ENCODE data around the gene MRPL36.

MRPL36 gene

DNA sequence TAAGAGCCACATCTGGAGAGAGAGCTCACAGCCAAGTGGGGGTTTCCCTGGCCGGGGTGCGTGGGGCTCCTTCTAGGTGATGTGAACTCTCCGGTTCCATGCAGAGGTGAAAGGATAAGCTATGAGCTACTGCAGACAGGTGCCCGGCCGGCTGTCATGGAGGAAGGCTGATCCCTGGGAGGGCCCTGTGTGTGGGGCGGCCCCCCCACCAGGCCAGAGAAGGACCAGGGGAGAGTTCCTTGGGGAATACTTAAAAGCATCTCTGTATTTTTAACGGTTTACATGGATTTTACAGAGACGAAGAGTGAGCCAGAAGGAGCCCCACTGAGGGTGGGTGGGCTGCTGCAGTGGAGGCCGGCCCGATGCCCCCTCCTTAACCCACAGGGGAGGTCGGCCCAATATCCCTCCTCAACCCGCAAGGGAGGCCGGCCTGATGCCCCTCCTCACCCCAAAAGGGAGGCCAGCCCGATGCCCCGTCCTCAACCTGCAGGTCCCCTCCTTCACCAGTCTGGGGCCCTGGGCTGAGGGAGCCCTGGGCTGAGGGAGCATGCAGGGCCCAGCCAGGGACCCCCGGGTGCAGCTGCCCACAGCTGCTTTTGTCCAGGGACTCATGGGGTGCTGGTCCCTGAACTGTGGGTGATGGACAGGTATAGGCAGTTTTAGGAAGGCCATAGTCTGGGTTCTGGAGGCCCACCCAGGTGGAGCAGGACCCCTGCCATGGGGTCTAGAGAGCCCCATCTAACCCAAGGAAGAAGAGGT lies 31.9 kb downstream of the MRPL36 start:
- TF ChIP-seq, protein P1, sequence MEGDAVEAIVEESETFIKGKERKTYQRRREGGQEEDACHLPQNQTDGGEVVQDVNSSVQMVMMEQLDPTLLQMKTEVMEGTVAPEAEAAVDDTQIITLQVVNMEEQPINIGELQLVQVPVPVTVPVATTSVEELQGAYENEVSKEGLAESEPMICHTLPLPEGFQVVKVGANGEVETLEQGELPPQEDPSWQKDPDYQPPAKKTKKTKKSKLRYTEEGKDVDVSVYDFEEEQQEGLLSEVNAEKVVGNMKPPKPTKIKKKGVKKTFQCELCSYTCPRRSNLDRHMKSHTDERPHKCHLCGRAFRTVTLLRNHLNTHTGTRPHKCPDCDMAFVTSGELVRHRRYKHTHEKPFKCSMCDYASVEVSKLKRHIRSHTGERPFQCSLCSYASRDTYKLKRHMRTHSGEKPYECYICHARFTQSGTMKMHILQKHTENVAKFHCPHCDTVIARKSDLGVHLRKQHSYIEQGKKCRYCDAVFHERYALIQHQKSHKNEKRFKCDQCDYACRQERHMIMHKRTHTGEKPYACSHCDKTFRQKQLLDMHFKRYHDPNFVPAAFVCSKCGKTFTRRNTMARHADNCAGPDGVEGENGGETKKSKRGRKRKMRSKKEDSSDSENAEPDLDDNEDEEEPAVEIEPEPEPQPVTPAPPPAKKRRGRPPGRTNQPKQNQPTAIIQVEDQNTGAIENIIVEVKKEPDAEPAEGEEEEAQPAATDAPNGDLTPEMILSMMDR (IDR thresholded peaks at IDR 0.05; ENCODE audit: low read depth, low read length) = no peak
- no peaks in the 10 kb centered on the region for H3K9me3 ChIP-seq
- DNase-seq = no peak
- no peak overlapping the region for H3K4me3 ChIP-seq (ENCODE audit: low read depth, low read length)
- no peaks in the 10 kb centered on the region for H3K4me1 ChIP-seq
- no peaks in the 10 kb centered on the region for H3K36me3 ChIP-seq
- H3K27me3 ChIP-seq = peaks cover 25% of the 10 kb centered on the region

- no peak for DNase-seq
- peaks cover 40% of the 10 kb centered on the region for H3K27me3 ChIP-seq
- no peaks in the 10 kb centered on the region for H3K4me1 ChIP-seq
- TF ChIP-seq, protein P1 (IDR thresholded peaks at IDR 0.05; ENCODE audit: low read depth, low read length) = no peak
- no peaks in the 10 kb centered on the region for H3K36me3 ChIP-seq
- H3K4me3 ChIP-seq (ENCODE audit: low read depth, low read length) = no peak overlapping the region
- no peaks in the 10 kb centered on the region for H3K9me3 ChIP-seq
Measured at GRCh38 chr5:1765880-1766235, 33.8 kb downstream of the MRPL36 start.

DNA sequence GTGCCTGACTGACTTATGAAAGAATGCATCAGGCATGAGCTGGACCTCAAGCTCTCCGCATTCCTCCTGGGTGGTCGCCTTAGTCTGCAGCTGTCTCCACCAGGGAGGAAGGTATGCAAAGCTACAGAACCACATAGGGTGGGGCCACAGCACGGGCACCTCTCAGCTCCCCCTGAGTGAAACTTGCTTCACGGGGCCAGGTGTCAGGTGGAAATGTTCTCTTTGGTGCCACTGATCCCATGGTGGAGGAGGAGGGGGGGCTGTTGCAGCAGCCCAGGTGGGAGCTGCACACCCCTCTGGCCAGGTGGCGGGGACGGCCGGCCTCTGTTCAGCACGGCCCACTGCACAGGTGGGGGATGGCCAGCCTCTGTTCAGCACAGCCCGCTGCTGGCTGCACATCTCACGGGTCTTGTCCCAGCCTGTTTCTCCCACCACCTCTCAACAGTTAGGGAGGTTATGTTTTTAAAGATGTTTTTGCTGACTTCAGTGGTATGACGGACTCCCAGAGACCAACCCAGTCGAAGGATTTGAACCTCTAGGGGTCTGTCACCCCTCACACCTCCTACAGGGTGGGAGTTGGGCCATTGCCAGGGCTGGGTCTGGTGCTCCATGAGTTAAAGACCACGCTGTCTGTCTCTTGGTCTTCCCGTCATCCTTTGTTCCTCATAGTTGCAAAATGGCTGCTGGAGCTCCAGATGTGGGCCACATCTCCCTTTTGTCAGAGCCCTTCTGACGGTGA lies 34.3 kb downstream of the MRPL36 start:
- peaks cover 42% of the 10 kb centered on the region for H3K27me3 ChIP-seq
- TF ChIP-seq, protein P1 (IDR thresholded peaks at IDR 0.05; ENCODE audit: low read depth, low read length) = no peak

DNA sequence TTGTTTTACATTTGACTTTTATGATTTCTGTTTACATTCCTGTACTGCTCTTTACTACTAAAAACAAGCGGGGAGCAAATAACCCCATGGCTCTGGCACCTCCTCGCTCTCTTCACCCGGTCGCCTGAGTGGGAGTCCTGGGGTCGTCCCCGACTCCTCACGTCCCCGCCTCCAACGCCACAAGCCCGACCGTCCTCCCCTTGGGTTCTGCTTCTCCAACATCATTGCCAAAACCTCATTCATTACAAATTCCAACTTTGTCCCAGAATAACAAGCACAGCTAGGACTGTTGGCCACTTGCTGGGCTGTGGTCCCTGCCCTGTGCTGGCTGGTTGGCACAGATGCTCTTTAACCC lies 35.1 kb downstream of the MRPL36 start:
- Histone ChIP-seq H3K27me3 (peaks cover 49% of the 10 kb centered on the region), H3K36me3 (no peaks in the 10 kb centered on the region), H3K4me3 (ENCODE audit: low read depth, low read length) (no peak overlapping the region), H3K9me3 (no peaks in the 10 kb centered on the region), H3K4me1 (no peaks in the 10 kb centered on the region)
- TF ChIP-seq, protein P1 (IDR thresholded peaks at IDR 0.05; ENCODE audit: low read depth, low read length) = no peak
- no peak for DNase-seq

More for the DNA sequence above, 34.3 kb downstream of the MRPL36 start:
- Histone ChIP-seq H3K36me3 (no peaks in the 10 kb centered on the region), H3K4me3 (ENCODE audit: low read depth, low read length) (no peak overlapping the region), H3K9me3 (no peaks in the 10 kb centered on the region), H3K4me1 (no peaks in the 10 kb centered on the region)
- DNase-seq = no peak

DNA sequence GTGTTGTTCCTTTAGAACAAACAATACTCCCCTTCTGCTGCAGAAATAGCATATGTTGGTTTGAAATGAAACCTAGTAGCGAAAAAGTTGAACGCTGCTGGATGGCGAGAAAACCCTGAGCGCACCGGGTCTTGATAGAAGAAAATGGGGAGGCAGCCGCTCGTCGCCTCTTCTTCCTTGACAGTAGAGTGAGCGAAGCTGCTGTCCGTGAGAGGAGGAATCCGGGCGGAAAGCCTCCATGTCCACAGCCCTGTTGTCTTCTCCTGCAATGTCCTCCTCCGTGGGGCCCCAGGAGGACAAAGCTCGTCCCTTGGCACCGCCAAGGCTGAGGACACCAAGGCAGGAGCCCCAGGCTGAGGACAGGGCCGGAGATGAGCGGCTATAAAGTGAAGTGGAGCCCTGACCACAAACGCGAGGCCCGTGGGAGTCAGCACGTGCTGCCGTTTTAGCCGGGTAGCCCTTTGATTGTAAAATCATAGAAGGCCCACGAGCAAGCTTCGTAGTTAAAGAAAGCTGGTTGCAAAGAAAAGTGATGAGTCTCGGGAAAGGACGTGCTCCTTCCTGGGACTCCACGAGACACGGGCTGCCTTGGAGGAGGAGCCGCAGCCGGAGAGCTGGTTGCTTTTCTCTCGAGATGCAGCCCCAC lies 35.6 kb downstream of the MRPL36 start:
- Histone ChIP-seq H3K36me3 (no peaks in the 10 kb centered on the region), H3K4me1 (no peaks in the 10 kb centered on the region), H3K27me3 (peaks cover 52% of the 10 kb centered on the region), H3K9me3 (no peaks in the 10 kb centered on the region), H3K4me3 (ENCODE audit: low read depth, low read length) (no peak overlapping the region)
- DNase-seq = no peak
- TF ChIP-seq, protein P1 (IDR thresholded peaks at IDR 0.05; ENCODE audit: low read depth, low read length) = no peak

GRCh38 chr5:1763548-1763911 lies 36.1 kb downstream of the MRPL36 start:
- H3K27me3 ChIP-seq = peaks cover 52% of the 10 kb centered on the region
- H3K4me3 ChIP-seq (ENCODE audit: low read depth, low read length) = no peak overlapping the region
- TF ChIP-seq, protein P1 (IDR thresholded peaks at IDR 0.05; ENCODE audit: low read depth, low read length) = peak; percentile 79
- DNase-seq = peak; percentile 41
- no peaks in the 10 kb centered on the region for H3K4me1 ChIP-seq
- no peaks in the 10 kb centered on the region for H3K36me3 ChIP-seq
- H3K9me3 ChIP-seq = no peaks in the 10 kb centered on the region
